Dermis blood vessel endothelial cell (primary cell): ENCODE results near the gene BBOF1. TPM values are rescaled to one million over a fixed set of nuclear protein-coding genes. Genes with fewer than 3 reads are reported as not detected.
A peak's percentile ranks its signal among the peaks of the same experiment; 100 is the strongest.
"Not testable (repeated sequence)": the region's sequence is repeated elsewhere in the genome, so short reads cannot be mapped to it uniquely, and the experiment has no call there.

Experiments
- DNase-seq: peaks from one replicate; pipeline ENCODE4 v3.0.0; 2010
- total RNA-seq: library from RNA; depleted of rRNA; stranded (reverse); fragments of >200 nt; gene quantifications from 2 replicates; pipeline ENCODE4 v1.2.3, GENCODE V29; 2014

Gene BBOF1, protein sequence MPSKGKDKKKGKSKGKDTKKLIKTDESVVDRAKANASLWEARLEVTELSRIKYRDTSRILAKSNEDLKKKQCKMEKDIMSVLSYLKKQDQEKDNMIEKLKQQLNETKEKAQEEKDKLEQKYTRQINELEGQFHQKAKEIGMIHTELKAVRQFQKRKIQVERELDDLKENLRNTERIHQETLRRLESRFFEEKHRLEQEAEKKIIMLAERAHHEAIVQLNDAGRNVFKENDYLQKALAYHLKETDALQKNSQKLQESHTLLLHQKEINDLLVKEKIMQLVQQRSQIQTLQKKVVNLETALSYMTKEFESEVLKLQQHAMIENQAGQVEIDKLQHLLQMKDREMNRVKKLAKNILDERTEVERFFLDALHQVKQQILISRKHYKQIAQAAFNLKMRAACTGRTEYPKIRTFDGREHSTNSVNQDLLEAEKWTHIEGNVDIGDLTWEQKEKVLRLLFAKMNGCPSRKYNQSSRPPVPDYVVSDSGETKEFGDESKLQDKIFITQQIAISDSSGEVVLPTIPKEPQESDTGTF
- 1.3 and 2.6 TPM in 2 replicates for total RNA-seq

DNA sequence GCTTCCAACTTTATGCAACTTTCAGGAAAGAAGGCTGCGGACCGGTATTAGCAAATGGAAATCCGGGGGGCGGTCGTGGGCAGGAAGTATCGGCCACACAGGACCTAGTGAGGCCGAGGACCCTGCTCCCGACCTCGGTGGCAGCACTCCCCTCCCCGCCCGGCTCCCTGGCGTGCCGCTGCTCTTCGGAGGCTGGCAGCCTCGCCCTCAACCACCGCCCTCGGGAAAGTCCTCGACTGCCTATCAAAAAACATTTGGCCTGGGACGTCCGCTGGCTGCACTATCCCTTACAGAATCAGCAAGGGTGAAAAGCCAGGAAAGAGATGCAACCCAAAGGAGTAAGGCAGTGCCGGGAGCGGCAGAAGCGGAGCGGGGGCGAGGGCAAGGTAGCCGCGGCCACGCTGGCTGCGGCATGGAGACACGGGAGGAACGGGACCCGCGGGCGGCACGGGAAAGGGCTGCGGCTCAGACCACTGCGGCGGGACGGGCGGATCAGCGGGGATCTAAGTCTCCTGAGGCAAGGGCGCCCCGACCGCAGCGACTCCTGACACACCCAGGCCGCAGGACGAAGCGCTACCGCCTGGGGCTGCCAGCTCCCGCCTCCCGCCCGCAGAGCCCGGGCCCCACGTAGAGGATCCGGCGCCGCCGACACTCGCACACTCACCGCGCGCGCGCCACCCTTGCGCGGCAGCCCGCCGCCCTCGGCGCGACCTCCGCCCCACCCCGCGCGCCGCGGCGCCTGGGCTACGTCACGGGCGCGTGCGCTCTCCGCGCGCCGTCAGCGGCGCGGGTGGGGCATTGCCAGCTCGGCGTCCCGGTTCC lies at the start of gene BBOF1, which contains the start of gene ENTPD5:
Gene BBOF1, plus strand, starts transcription at position 764 of the 822 bp plus-strand sequence. CDS start 130 bp downstream, outside the sequence.
Gene ENTPD5, minus strand, starts transcription at position 703 of the 822 bp plus-strand sequence. CDS start 31,186 bp downstream, outside the sequence.
- peak; percentile 92 for DNase-seq

DNA sequence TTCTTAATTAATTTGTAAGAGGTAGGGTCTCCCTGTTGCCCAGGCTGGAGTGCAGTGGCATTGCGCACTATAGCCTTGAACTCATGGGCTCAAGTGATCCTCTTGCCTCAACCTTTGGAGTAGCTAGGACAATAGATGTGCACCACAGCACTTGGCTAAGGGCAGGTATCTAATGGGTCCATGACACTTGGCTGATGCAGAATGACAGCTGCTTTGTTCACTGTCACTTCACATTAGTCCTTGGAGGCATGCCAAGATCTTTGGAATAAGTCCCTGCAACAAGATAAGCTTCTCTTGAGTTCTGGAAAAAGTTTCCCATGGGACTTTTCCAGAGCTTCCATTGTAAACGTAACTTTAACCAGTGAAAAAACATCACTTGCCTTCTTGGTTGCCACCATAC lies 45.7 kb upstream of the BBOF1 start:
- no peak for DNase-seq

DNA sequence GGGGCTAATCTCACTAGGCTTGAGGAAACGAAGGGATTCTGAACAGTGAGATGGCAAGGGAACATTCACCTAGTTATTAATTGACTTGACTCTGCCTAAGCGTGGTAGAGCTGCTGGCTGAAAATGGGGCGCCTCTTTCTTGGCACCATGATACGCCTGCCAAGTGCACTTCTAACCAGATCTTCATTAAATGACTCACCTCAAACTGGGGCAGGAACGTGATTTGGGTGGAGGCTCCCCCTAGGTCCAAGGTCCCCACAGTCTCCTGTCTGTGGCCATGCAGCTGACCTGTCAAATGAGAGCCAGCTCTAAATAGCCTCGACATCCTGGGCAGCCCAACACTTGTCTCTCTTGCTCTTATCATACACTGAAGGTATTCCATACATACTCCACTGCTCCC lies 43.0 kb upstream of the BBOF1 start:
- DNase-seq, result no peak

DNA sequence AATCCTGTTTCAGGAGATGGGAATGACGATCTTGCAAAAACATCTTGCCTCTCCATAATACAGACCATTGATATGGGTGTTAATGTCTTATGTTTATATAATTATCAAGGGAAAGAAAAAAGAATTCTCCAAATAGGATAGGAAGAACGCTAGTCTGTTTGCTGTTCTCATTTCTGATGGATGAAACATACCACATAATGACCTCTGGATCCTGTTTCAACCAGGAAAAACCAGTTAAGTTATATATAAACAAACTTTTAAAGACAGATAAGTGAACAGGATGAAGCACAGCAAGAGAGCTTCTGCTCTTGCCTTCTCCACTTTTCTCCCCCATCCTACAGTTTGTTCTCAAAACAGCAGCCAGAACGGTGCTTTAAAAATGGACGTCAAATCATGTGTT lies 41.3 kb upstream of the BBOF1 start:
- no peak for DNase-seq

DNA sequence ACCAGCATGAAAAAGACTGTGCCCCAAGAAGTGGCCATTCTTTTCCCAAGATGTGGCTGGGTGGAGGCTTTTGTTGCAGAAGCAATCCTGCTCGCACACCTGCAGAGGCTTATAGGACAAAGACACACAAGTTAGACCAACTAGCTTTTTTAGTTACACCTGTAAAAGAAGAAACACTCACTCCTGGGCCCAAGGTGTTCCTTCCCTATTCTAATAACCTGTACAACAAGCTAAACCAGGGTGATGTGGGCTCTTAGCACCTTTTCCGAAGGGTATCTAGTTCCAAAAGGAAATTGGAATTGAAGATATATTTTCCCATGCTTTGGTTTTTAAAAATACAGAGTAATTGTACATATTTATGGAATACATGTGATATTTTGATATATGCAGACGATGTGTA lies 31.1 kb upstream of the BBOF1 start:
- no peak for DNase-seq

DNA sequence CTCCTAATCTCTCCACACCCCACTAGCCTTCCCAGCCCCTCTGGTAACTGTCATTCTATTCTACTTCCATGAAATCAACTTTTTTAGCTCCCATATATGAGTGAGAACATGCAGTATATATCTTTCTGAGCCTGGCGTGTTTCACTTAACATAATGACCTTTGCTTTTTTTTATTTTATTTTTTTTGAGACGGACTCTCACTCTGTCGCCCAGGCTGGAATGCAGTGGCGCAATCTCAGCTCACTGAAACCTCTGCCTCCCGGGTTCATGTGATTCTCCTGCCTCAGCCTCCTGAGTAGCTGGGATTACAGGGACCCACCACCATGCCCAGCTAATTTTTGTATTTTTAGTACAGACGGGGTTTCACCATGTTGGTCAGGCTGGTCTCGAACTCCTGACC lies 30.5 kb upstream of the BBOF1 start:
- DNase-seq, result not testable (repeated sequence)

DNA sequence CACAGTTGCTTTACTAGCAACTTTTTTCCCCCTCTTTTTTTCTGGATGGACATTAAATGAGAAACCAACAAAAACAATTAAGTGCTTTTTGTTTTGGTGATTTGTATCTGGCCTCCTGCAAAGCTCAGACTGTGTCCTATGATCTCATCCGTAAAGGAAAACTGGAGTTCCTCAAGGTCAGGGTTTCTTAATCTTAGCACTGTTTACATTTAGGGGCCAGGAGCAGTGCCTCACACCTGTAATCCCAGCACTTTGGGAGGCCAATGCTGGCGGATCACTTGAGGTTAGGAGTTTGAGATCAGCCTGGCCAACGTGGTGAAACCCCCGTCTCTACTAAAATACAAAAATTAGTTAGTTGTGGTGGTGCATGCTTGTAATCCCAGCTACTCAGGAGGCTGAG lies 28.1 kb upstream of the BBOF1 start:
- no peak for DNase-seq

DNA sequence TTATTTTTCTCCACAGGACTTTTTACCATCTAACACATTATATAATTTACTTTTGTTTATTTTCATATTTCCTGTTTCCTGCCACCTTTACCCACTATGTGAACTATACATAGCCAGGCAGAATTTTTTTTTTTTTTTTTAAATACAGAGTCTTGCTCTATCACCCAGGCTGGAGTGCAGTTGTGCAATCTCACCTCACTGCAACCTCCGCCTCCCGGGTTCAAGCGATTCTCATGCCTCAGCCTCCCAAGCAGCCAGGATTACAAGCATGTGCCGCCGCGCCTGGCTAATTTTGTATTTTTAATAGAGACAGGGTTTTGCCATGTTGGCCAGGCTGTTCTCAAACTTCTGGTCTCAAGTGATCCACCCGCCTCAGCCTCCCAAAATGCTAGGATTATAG lies 24.2 kb upstream of the BBOF1 start:
- not testable (repeated sequence) for DNase-seq

DNA sequence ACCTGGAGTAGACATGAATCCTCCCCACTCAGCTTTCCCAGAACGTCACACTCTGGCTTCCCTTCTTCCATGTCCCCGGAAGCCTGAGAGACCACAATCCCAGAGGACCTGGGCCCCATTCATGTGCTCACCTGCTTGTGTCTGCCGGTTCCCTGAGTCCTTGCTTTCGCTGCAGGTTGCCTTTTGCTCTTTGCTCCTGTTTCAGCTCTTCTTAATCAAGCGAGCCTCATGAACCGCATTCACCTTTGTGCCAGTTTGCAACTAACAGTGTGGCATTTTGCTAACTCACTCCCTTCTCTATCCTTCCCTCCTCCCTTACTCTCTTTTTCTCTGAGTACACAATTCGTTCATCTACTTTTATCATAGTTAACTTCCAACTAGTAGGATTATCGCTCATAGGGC lies 23.2 kb upstream of the BBOF1 start:
- no peak for DNase-seq

DNA sequence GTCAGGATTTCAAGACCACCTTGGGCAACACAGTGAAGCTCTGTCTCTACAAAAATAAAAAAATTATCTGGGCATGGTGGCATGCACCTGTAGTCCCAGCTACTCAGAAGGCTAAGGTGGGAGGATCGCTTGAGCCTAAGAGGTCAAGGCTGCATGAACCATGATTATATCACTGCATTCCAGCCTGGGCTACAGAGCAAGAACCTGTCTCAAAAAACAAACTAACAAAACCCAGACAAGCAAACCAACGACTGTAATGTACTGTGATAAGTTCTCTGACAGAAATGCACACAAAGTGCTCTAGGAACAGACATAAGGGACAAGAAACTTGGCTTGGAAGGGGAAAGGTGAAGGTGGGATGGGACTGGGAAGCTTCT lies 22.4 kb upstream of the BBOF1 start:
- no peak for DNase-seq

DNA sequence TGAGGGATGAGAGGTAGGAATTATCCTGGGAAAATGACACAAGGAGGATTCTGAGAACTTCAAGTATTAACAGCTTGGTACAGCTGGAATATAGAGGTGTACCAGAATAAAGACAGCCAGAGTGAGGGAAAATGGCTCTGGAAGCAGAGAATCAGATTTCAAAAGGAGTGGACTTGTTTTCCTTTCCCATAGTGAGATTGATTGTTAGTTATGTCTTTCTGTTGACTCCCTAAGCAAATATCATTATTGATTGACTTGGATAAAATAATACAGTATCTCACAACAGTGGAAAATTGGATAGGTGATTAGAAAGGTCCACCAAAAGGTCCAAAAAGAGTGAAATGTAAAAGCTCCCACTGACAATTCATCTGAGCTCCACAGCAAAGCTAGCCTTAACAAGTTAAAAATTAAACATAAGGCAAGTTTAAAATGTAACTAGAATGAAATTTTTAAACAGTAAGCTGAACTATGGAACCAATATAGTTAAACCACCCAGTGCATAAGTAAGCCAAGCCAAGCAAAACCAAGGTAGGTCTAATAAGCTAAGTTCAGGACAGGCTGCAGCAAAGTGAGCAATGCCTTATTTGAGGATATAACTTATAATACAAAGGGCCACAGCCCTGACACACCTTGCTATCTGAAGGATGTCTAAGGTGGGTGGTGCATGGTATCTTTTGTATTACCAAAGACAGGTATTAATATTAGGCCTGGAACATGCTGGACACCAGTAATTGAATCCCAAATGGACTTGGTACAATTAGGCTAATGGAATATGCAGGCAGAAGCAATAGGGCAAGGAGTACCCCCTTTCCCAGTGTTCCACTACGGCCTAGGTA lies 21.8 kb upstream of the BBOF1 start:
- DNase-seq, result no peak

DNA sequence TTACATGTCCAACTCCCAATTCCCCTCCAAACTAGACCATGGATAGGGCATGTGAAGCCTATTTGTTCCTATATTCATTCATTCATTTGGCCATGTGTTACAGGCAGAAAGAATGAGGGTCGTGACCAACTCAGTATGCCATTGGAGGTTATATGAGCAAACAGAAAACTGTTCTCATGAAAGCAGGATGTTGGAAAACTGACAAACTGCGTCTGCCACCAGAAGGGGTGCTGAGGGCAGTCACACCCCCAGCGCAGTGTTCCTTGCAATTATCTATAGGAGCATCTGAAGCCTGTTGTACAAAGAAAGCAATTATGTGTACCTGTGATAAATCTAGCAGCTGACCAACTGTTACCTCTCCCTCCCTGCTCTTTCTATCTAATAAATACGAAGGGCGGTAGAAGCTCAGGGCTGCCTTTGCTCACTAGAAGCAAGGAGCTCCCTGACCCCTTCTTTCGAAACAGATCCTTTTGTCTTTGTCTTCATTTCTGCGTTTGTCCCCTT lies 21.2 kb upstream of the BBOF1 start:
- DNase-seq, result no peak

DNA sequence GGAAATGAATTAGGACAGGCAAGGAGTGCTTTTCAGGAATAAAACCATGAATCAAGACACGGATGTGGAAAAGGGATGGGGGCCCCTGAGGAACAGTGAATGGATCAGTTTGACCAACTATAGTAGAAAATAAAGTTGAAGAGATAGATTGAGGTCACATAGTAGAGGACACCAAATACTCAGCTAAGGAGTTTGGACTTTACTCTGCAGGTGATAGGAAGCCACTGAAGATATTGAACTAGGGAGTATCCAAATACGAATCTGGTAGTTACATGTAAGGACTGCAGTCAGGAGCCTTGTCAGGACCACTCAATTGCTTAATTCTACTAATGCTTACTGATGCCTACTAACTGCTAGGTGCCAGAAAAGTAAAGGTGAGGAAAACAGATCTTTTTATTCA lies 20.4 kb upstream of the BBOF1 start:
- DNase-seq, result no peak

DNA sequence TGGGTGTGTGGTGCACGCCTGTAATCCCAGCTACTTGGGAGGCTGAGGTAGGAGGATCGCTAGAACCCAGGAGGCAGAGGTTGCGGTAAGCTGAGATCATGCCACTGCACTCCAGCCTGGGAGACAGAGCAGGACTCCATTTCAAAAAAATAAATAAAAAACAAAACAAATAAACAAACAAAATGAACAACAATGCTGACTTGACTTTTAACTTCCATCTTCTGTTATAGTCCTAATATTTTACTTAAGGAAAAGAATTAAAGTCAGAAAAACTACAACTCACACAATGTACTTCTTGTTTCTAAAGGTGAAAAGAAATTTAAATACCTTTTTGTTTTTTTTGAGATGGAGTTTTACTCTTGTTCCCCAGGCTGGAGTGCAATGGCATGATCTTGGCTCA lies 13.5 kb upstream of the BBOF1 start:
- DNase-seq, result not testable (repeated sequence)

DNA sequence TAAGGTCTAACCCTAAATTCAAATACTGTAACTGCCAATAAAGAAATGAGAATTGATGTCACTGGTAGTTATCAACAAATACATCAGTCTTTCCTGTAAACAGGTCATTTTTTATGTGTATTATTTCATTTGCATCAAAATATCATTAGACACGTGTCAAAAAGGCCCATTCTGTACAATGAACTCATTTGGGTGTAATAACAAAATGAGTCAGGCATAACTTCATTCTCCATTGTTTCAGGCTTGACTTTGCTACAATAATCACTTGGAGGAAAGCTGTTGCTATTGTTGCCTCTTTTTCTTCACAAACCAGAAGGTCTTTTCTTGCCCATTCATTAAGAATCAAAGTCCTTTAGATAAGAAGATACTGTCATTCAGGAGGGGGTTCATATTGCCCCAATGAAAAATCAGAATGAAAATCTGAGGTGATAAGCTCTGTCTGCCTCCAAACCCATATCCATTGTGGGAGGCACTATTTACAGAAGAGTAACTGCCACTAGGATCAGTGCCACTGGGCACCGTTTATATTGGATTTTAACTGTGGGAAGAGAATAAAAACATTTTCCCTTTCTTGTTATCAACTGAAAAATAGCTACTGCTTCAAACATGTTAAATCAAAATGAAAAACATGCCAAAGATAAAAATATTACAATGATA lies 10.2 kb upstream of the BBOF1 start:
- peak; percentile 80 for DNase-seq

DNA sequence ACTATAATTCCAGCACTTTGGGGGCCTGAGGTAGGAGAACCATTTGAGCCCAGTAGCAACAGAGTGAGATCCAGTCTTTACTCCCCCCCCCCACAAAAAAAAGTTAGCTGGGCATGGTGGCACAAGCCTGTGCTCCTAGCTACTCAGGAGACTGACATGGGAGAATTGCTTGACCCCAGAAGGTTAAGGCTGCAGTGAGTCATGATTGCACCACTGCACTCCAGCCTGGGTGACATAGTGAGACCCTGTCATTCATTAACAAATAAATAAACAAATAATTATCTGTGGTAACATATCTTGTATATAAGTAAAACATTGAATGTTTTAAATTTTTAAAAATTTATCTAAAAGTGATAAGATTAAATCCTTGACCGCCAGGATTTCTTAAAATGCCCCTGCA lies 4.8 kb upstream of the BBOF1 start:
- no peak for DNase-seq

DNA sequence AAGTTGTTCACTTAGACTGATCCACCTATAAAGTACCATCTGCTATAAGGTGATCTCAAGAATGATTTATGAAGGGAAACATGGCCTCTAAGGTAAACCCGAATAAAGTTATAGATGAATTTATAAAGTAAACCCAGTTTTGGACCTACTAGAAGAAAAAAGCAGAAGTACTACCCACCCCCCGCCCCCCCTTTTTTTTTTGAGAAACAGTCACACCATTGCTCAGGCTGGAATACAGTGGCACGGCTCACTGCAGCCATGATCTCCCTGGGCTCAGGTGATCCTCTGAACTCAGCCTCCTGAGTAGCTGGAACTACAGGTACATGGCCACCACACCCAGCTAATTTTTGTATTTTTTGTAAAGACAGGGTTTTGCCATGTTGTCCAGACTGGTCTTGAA lies 4.0 kb upstream of the BBOF1 start:
- DNase-seq, result no peak

DNA sequence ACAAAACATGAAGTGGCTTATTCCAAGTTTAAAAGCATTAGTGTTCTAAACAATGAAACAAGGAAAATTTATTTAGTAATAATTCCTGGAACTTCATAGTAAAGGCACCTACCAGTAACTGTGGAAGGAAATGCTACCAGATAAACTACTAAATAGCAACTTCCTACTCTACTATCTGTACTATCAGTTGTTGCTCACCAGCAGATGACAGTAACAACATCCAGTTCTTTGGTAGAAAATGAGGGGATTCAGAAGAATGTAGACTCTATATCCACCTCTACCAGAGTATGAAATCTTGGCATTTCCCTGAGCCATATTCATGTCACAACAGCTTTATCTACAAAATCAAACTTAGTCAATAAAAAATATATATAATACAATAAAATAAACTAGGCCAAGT lies 3.2 kb upstream of the BBOF1 start:
- no peak for DNase-seq

DNA sequence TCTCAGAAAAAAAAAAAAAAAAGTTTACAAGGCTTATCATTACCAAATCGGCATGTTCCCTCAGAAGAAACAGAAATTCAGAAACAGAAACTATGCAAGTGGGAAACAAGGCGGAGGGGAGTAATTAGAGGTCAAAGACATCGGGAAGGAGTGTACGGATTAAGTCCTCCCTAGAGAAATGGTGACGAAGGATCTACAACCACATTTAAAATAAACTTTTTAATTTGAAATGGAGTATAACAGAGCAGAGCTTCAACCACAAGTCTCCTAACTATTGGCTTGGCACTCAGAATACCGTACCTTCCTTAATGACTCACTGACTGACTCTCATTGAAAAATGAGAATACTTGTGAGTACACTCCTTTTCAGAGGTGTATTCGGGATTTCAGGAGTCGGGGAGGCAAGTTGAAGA lies 969 bp upstream of the BBOF1 start:
- peak; percentile 66 for DNase-seq

DNA sequence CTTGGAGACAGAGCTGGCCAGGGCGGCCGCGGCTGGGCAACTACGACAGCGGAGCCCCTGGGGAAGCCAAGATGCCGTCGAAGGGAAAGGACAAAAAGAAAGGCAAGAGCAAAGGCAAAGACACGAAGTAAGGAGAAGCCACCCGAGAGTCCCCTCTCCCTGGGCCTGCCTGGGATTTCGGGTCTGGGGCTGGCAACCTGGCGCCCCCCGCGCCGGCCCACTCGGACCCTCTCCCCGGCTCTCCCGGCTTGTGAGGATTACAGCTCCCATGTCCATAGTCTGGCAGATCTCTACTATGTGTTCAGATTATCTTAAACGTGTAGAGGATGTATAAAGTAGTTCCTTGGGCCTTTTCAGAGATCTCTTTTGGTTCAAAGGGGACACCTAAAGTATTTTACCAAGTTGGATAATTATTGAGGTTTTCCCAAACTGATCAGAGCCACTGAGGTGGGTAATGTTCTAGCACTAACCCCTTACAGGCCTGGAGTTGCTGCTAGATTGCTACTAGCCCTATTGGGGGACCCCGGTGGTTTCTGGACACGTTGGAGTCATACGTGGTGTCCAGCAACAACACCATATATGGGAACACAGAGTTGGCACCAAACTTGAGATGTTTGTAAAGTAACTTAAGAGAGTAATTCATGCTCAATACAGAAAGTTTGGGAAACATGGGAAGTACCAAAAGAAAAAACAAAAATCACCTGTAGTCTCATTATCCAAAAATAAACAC lies 424 bp downstream of the BBOF1 start:
- peak; percentile 55 for DNase-seq

DNA sequence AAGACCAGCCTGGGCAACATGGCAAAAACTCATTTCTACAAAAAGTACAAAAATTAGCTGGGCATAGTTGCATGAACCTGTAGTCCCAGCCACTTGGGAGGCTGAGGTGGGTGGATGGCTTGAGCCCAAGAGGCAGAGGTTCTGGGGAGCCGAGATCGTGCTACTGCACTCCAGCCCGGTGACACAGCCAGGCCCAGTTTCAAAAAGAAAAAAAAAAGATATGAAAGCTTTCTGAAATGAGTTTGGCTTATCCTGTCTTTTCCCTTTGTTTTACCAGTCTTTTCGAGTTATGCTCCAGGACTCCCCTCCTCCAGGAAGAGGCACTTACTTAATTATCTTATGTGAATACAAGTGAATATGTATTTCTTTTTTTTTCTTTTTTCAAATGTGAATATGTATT lies 3.2 kb downstream of the BBOF1 start:
- DNase-seq, result no peak
